Upper lobe of left lung (tissue), 4 donors: Measurements from ENCODE around the gene TRMT13.

Experiments used
- CTCF ChIP-seq, 6 experiments: fragments of 450-650 bp in 4 of 6; fragments of 200-600 bp in 2 of 6; sonication (generic) in 2 of 6; IDR thresholded peaks; one replicate each; pipeline ENCODE4 v1.5.1; 2016 to 2019; ENCODE audit warnings: antibody characterized with exemption in 6 of 6
- EP300 ChIP-seq, 4 donors: sonication (generic); formaldehyde crosslinking; IDR thresholded peaks; one replicate each; pipeline ENCODE4 v1.5.1; 2017; ENCODE audit warnings: antibody characterized with exemption in 4 of 4, control low read depth in 2 of 4
- POLR2AphosphoS5 ChIP-seq, 2 donors: sonication (generic); formaldehyde crosslinking; IDR thresholded peaks; one replicate each; pipeline ENCODE4 v1.5.1; 2017; ENCODE audit warnings: antibody characterized with exemption in 2 of 2

GRCh38 chr1:100100202-100100601 is 32.8 kb upstream of the TRMT13 start:
- TF ChIP-seq POLR2AphosphoS5 (IDR thresholded peaks at IDR 0.05) (no peak), CTCF (IDR thresholded peaks at IDR 0.05) (no peak), EP300 (IDR thresholded peaks at IDR 0.05) (no peak)
